Measurements from ENCODE around the gene COMMD9. TPM values are rescaled to one million over a fixed set of nuclear protein-coding genes. Genes with fewer than 3 reads are reported as not detected.

The COMMD9 gene
- total RNA-seq, result 18.0 and 23.9 TPM in 2 replicates

DNA sequence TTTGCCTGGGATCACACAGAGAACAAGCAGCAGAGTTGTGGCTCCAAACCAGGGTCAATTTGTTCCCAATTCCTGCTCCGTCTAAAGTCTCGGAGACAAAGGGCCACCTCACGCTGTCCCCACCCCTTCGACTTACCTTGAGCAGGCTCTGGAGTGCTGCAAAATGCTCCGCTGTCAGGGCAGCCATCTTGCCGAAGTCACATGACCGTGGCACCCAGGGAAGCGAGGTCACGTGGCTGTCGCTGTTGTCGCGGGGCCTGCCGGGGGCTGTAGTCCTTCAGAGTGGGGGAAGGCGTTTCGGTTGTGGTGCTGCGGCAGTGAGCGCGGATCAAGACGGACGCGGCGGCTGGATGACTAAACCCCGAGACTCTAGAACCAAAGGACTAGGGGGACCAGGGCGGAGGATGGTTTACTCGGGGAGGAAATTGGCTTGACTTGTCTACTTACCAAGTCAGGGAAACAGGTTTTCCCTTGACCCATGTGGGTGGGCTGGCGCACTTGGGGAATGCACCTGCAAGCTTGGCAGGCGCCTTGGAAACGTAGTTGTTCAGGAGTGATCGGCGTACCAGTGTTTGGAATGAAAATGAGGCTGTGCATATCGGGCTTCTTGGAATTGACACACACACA, at the start of gene COMMD9:
Gene COMMD9 (minus strand): TSS at position 199 of the 627 bp plus-strand sequence. CDS start 12 bp downstream, at position 187.

GRCh38 chr11:36295926-36296325, 6.7 kb upstream of the COMMD9 start, which contains the start of gene PRR5L:
TSS of gene PRR5L (plus strand) at chr11:36296288. CDS start at chr11:36401122, 104,834 bp downstream.

Other genes starting within 250 kb of the COMMD9 start
- gene PRR5L, start 6.9 kb upstream of the COMMD9 start, total RNA-seq, result 20.6 and 23.4 TPM in 2 replicates
- 7.3 and 7.7 TPM in 2 replicates for gene TRAF6, start 220.8 kb upstream of the COMMD9 start, total RNA-seq